OCI-LY7 (cell line): ENCODE data around the gene SPRY4. TPM values are rescaled to one million over a fixed set of nuclear protein-coding genes. Genes with fewer than 3 reads are reported as not detected.
"Not testable (repeated sequence)": the region's sequence is repeated elsewhere in the genome, so short reads cannot be mapped to it uniquely, and the experiment has no call there.

Experiments used
- BruUV-seq: library from RNA; stranded (reverse); fragments of 400-500 nt; replicated peaks from 2 replicates; lab custom pipeline; 2021; lab: Mats Ljungman, UMichigan
- CTCF ChIA-PET: fragments of 300-600 bp; sonication (Branson Sonifier 250); formaldehyde crosslinking; loops from one replicate; lab custom pipeline; 2022; ENCODE audit warnings: antibody characterized with exemption; ENCODE audit not compliant: unreplicated experiment; lab: Charles Lee
- POLR2A ChIA-PET: fragments of 300-600 bp; sonication (Branson Sonifier 250); formaldehyde crosslinking; loops from one replicate; lab custom pipeline; 2022; ENCODE audit warnings: antibody characterized with exemption; lab: Charles Lee
- DNase-seq: peaks from one replicate; pipeline ENCODE4 v3.0.0-alpha.2; 2015; ENCODE audit warnings: low spot score
- H2AFZ ChIP-seq: fragments of 200-600 bp; sonication (generic), shearing (Covaris generic); 2 replicates; pipeline ENCODE4 v1.6.1; 2014; ENCODE audit warnings: mild to moderate bottlenecking, antibody characterized with exemption, low read length, moderate library complexity
- H3K27ac ChIP-seq: fragments of 200-600 bp; sonication (generic); 2 replicates; pipeline ENCODE4 v1.5.1; 2014; ENCODE audit warnings: mixed run types, low read depth, mild to moderate bottlenecking, moderate library complexity, low read length, inconsistent platforms; ENCODE audit not compliant: poor library complexity, severe bottlenecking
- H3K36me3 ChIP-seq: fragments of 200-600 bp; sonication (generic); 2 replicates; pipeline ENCODE4 v1.6.1; 2014; ENCODE audit warnings: mild to moderate bottlenecking, antibody characterized with exemption, low read length, moderate library complexity, mixed read lengths; ENCODE audit not compliant: insufficient read depth
- H3K4me1 ChIP-seq: fragments of 200-600 bp; sonication (generic); 2 replicates; pipeline ENCODE4 v1.5.1; 2014; ENCODE audit warnings: mild to moderate bottlenecking, low read length; ENCODE audit not compliant: insufficient read depth, poor library complexity, severe bottlenecking
- H3K4me2 ChIP-seq: fragments of 200-600 bp; sonication (generic); 2 replicates; pipeline ENCODE4 v1.6.1; 2014; ENCODE audit warnings: mild to moderate bottlenecking, low read length
- H3K4me3 ChIP-seq: fragments of 200-600 bp; sonication (generic); 2 replicates; pipeline ENCODE4 v1.5.1; 2014; ENCODE audit warnings: mild to moderate bottlenecking, low read depth, low read length; ENCODE audit not compliant: poor library complexity, severe bottlenecking
- H3K79me2 ChIP-seq: fragments of 200-600 bp; sonication (generic); 2 replicates; pipeline ENCODE4 v1.6.1; 2016; ENCODE audit warnings: low read depth, mild to moderate bottlenecking, low read length, moderate library complexity, mixed read lengths; ENCODE audit not compliant: insufficient read depth
- H3K9me2 ChIP-seq: fragments of 200-600 bp; sonication (generic); 2 replicates; pipeline ENCODE4 v1.6.1; 2016; ENCODE audit warnings: mild to moderate bottlenecking, low read length, mixed read lengths; ENCODE audit not compliant: insufficient read depth
- H3K9me3 ChIP-seq: fragments of 200-600 bp; sonication (generic); 2 replicates; pipeline ENCODE4 v1.6.1; 2014; ENCODE audit warnings: mild to moderate bottlenecking, mixed run types, low read length, mixed read lengths
- H4K20me1 ChIP-seq: fragments of 200-600 bp; sonication (generic); 2 replicates; pipeline ENCODE4 v1.6.1; 2014; ENCODE audit warnings: mild to moderate bottlenecking, antibody characterized with exemption, low read length, moderate library complexity, mixed read lengths; ENCODE audit not compliant: insufficient read depth
- CTCF ChIP-seq: fragments of 200-600 bp; sonication (generic); conservative IDR thresholded peaks from 2 replicates; pipeline ENCODE4 v1.5.1; 2014; ENCODE audit warnings: mild to moderate bottlenecking, antibody characterized with exemption, low read length, moderate library complexity, mixed read lengths
- EZH2phosphoT487 ChIP-seq: fragments of 200-600 bp; sonication (generic); IDR thresholded peaks from 2 replicates; pipeline ENCODE4 v1.6.1; 2018; ENCODE audit warnings: low read depth, borderline replicate concordance, mild to moderate bottlenecking, mixed run types, antibody characterized with exemption, low read length, moderate library complexity, mixed read lengths
- intact Hi-C: fragments of 100-400 bp; cut with micrococcal nuclease; formaldehyde crosslinking; loops from one replicate; pipeline ENCODE4 v1.10.0; 2022; ENCODE audit not compliant: unreplicated experiment
- total RNA-seq, 2 experiments: library from RNA; depleted of rRNA in 1 of 2; stranded (reverse); fragments of >200 nt in 1 of 2; shearing (Covaris generic) in 1 of 2; gene quantifications; 2 replicates each; pipeline ENCODE4 v1.2.3, GENCODE V29; 2014 to 2022

Gene SPRY4
- total RNA-seq, 2 experiments from 2014 or later, result not detected

- no peak overlapping the region for H3K27ac ChIP-seq
- intact Hi-C loops, result no loop called here
- BruUV-seq, result no TSS peak
- no peaks in the 10 kb centered on the region for H3K9me3 ChIP-seq
- CTCF ChIA-PET, result no interaction called here
- TF ChIP-seq CTCF, result no peak
- TF ChIP-seq EZH2phosphoT487, result no peak
- H4K20me1 ChIP-seq, result no peaks in the 10 kb centered on the region
- no peak overlapping the region for H2AFZ ChIP-seq
- no peak overlapping the region for H3K4me3 ChIP-seq
- no peaks in the 10 kb centered on the region for H3K36me3 ChIP-seq
- H3K4me2 ChIP-seq, result no peak overlapping the region
- DNase-seq, result no peak
- POLR2A ChIA-PET, result interaction anchor here (0.7 kb wide), 1 partner anchor 40 kb away, joined by 8 read pairs; no protein-coding TSS in a partner anchor
- no peaks in the 10 kb centered on the region for H3K9me2 ChIP-seq
- no peaks in the 10 kb centered on the region for H3K79me2 ChIP-seq
- H3K4me1 ChIP-seq, result no peaks in the 10 kb centered on the region
Measured at GRCh38 chr5:142366007-142366406, 41.2 kb upstream of the SPRY4 start.

GRCh38 chr5:142364251-142365145, 39.7 kb upstream of the SPRY4 start:
- Histone ChIP-seq H4K20me1 (no peaks in the 10 kb centered on the region; the same call in 1 of the 2 replicates), H2AFZ (no peak overlapping the region), H3K79me2 (no peaks in the 10 kb centered on the region), H3K4me3 (no peak overlapping the region), H3K9me2 (no peaks in the 10 kb centered on the region), H3K9me3 (no peaks in the 10 kb centered on the region), H3K27ac (no peak overlapping the region), H3K4me2 (no peak overlapping the region), H3K4me1 (no peaks in the 10 kb centered on the region), H3K36me3 (no peaks in the 10 kb centered on the region)
- ChIA-PET POLR2A (interaction anchor here (0.5 to 0.6 kb wide), 2 partner anchors 58 to 65 kb away, joined by 5 to 9 read pairs; no protein-coding TSS in a partner anchor), CTCF (no interaction called here)
- no TSS peak for BruUV-seq
- TF ChIP-seq EZH2phosphoT487 (no peak), CTCF (no peak)
- intact Hi-C loops, result no loop called here
- DNase-seq, result no peak

- no peaks in the 10 kb centered on the region for H3K9me2 ChIP-seq
- no peak overlapping the region for H3K4me3 ChIP-seq
- no peak overlapping the region for H2AFZ ChIP-seq
- intact Hi-C loops, result no loop called here
- no peaks in the 10 kb centered on the region for H3K9me3 ChIP-seq
- H3K27ac ChIP-seq, result no peak overlapping the region
- no peak for DNase-seq
- no peaks in the 10 kb centered on the region for H3K4me1 ChIP-seq
- no peaks in the 10 kb centered on the region; the same call in 1 of the 2 replicates for H4K20me1 ChIP-seq
- no peaks in the 10 kb centered on the region for H3K79me2 ChIP-seq
- H3K4me2 ChIP-seq, result no peak overlapping the region
- ChIA-PET CTCF (no interaction called here), POLR2A (interaction anchor here (0.6 to 0.7 kb wide), 2 partner anchors 11 to 59 kb away, joined by 3 to 9 read pairs; no protein-coding TSS in a partner anchor)
- H3K36me3 ChIP-seq, result no peaks in the 10 kb centered on the region
- BruUV-seq, result no TSS peak
- TF ChIP-seq CTCF (no peak), EZH2phosphoT487 (no peak)
Measured at GRCh38 chr5:142363619-142363963, 38.8 kb upstream of the SPRY4 start.

GRCh38 chr5:142362193-142362592, 37.4 kb upstream of the SPRY4 start:
- H3K4me2 ChIP-seq, H3K27ac ChIP-seq, POLR2A ChIA-PET, H3K4me3 ChIP-seq, DNase-seq, BruUV-seq, H3K9me3 ChIP-seq, H3K4me1 ChIP-seq, intact Hi-C loops, H3K36me3 ChIP-seq, CTCF ChIA-PET, H4K20me1 ChIP-seq, H2AFZ ChIP-seq, H3K79me2 ChIP-seq, H3K9me2 ChIP-seq: not testable (repeated sequence)
